Prostate gland (tissue), 2 donors: ENCODE results near the gene PRR5L. TPM values are rescaled to one million over a fixed set of nuclear protein-coding genes. Genes with fewer than 3 reads are reported as not detected.

ENCODE experiments used
- DNase-seq: peaks from one replicate; pipeline ENCODE4 v3.0.0-alpha.2; 2019; ENCODE audit warnings: low spot score
- H3K27ac ChIP-seq, 2 donors: fragments of 200-600 bp; sonication (generic); 2 replicates each; pipeline ENCODE4 v1.5.1; 2017 to 2019
- H3K27me3 ChIP-seq: fragments of 200-600 bp; sonication (generic); replicated peaks from 2 replicates; pipeline ENCODE4 v1.5.1; 2019; ENCODE audit not compliant: insufficient read depth
- H3K36me3 ChIP-seq, 2 donors: fragments of 200-600 bp; sonication (generic); 1 replicate in 1 of 2; 2 replicates in 1 of 2; pipeline versions ENCODE4 v1.5.1 to v1.8.1; 2017 to 2019
- H3K4me1 ChIP-seq: fragments of 200-600 bp; sonication (generic); replicated peaks from 2 replicates; pipeline ENCODE4 v1.5.1; 2019
- H3K4me3 ChIP-seq, 2 donors: fragments of 200-600 bp; sonication (generic); 2 replicates each; pipeline ENCODE4 v1.5.1; 2017 to 2019
- H3K9me3 ChIP-seq: fragments of 200-600 bp; sonication (generic); 2 replicates; pipeline ENCODE4 v1.5.1; 2017
- POLR2A ChIP-seq: fragments of 450-650 bp; IDR thresholded peaks from one replicate; pipeline ENCODE4 v1.6.1; 2016; ENCODE audit warnings: antibody characterized with exemption, mild to moderate bottlenecking
- POLR2AphosphoS5 ChIP-seq: sonication (generic); formaldehyde crosslinking; IDR thresholded peaks from one replicate; pipeline ENCODE4 v1.6.1; 2017; ENCODE audit warnings: antibody characterized with exemption
- WGBS: methylation state at CpG from one replicate; pipeline ENCODE4 v1.1.5; 2018; 5-methylcytosine and 5-hydroxymethylcytosine counted together
- intact Hi-C: fragments of 100-400 bp; cut with DNase I; formaldehyde crosslinking; loops from one replicate; pipeline ENCODE4 v1.14.2; 2022
- total RNA-seq, 2 donors: library from RNA; depleted of rRNA; stranded (reverse); fragments of >200 nt; gene quantifications; one replicate each; pipeline ENCODE4 v1.1.0, GENCODE V29; 2016
- TF ChIP-seq, protein P1 (sequence below), 4 experiments: fragments of 200-600 bp in 2 of 4; fragments of 450-650 bp in 2 of 4; sonication (generic) in 2 of 4; IDR thresholded peaks; 1 replicate in 3 of 4; 2 replicates in 1 of 4; pipeline ENCODE4 v1.5.1; 2016 to 2019; ENCODE audit warnings: antibody characterized with exemption in 4 of 4, mild to moderate bottlenecking in 2 of 4, moderate library complexity in 2 of 4

Gene PRR5L
- total RNA-seq, 2 donors from 2014 or later, result 4.0 to 10.1 TPM

DNA sequence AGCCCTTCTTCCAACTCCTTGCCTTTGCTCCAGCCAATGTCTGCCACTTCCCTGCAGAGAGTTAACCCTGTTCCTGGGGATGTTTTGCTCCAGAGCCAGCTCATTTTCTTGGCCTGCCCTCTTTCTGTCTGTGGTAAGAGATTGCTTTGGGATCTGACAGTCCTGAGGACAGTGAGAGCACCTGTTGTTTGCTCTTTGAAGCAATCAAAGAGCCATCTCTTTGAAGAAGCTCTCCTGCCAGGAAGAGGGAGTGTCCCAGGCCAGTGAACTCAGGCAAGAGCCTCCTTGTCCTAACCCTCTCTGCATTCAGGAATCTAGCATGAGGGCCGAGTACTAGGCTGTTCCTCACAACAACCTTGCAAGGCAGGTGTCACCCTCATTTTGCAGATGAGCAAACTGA lies 171.8 kb downstream of the PRR5L start:
- peak; percentile 18 for DNase-seq
- intact Hi-C loops, result no loop called here
- no peak overlapping the region for H3K4me3 ChIP-seq
- 57% methylated on average over 1 of the region's 1 CpG for WGBS
- H3K27me3 ChIP-seq, result peaks cover 2% of the 10 kb centered on the region
- H3K4me1 ChIP-seq, result no peaks in the 10 kb centered on the region
- no peak overlapping the region for H3K27ac ChIP-seq
- no peaks in the 10 kb centered on the region for H3K36me3 ChIP-seq
- TF ChIP-seq POLR2AphosphoS5 (peak; percentile 44), POLR2A (no peak)
- no peaks in the 10 kb centered on the region for H3K9me3 ChIP-seq

DNA sequence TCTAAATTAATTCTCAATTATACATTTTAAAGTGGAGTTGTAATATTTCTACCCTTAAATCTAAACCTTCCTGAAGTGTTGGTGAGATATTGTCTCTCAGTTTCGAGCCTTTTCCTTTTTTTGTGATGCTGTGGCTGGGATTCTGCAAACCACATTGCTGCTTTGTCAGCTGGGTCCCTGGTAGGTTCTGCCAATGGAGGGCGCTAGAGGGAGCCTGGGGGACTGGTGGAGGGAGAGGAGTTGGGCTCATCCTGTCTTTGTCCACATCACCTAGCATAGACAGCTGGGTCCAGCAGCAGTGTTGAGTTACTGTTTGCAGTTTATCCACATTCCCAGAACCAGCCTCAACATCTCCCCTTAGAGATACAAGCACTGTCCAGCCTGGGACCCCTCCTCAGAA lies 173.0 kb downstream of the PRR5L start:
- H3K36me3 ChIP-seq, result no peaks in the 10 kb centered on the region
- 61% methylated on average over 2 of the region's 2 CpGs for WGBS
- intact Hi-C loops, result no loop called here
- no peaks in the 10 kb centered on the region for H3K9me3 ChIP-seq
- TF ChIP-seq POLR2A, result no peak
- TF ChIP-seq, protein P1, sequence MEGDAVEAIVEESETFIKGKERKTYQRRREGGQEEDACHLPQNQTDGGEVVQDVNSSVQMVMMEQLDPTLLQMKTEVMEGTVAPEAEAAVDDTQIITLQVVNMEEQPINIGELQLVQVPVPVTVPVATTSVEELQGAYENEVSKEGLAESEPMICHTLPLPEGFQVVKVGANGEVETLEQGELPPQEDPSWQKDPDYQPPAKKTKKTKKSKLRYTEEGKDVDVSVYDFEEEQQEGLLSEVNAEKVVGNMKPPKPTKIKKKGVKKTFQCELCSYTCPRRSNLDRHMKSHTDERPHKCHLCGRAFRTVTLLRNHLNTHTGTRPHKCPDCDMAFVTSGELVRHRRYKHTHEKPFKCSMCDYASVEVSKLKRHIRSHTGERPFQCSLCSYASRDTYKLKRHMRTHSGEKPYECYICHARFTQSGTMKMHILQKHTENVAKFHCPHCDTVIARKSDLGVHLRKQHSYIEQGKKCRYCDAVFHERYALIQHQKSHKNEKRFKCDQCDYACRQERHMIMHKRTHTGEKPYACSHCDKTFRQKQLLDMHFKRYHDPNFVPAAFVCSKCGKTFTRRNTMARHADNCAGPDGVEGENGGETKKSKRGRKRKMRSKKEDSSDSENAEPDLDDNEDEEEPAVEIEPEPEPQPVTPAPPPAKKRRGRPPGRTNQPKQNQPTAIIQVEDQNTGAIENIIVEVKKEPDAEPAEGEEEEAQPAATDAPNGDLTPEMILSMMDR (IDR thresholded peaks at IDR 0.05), result no peak
- TF ChIP-seq POLR2AphosphoS5, result no peak
- no peak for DNase-seq
- no peaks in the 10 kb centered on the region for H3K4me1 ChIP-seq
- no peaks in the 10 kb centered on the region for H3K27me3 ChIP-seq
- no peak overlapping the region for H3K27ac ChIP-seq
- H3K4me3 ChIP-seq, result no peak overlapping the region

DNA sequence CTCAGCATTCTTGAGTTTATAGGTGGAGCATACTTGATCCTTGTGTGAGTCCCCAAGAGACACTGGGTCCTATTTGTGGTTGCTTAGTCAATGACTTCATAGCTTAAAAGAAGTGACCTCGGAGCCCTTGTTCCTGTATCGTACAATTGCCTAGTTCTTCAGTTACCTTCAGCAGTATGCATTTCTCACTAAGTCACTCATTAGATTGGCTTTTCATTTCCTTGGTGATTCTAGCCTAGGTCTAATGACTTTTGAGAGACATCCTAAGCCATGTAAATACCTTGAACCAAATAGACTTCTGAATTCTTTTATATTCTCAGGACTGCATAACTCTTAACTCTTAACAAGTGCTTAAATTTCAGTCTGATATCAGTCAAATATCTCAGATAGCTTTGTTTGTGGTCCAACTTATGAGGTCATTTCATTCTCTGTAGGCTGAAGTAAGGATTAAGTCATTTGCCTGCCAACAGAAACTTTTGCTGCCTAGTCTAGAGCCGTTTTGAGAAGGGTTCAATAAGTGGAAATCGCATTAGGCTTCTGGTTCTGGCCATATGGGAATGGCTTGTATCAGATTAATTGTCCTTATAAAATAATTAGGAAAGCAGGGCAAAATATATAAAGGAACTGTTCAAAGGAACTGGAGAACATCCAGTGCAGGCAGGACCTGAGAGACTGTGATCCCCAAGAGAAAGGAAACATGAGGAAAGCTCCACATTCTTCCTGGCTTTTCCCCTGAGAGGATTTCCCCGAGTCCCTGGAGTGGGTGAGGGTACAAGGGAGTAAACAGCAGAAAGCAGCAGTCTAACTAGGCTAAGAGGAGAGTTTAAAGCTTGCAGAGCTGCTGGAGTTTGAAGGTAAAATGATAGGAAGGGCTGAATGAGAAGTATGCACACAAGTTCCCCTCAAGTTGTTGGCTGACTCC lies 174.1 kb downstream of the PRR5L start:
- 56% methylated on average over 5 of the region's 5 CpGs for WGBS
- intact Hi-C loops, result loop anchor here (5.0 kb wide), 1 partner anchor 163 kb away; no protein-coding TSS in a partner anchor

DNA sequence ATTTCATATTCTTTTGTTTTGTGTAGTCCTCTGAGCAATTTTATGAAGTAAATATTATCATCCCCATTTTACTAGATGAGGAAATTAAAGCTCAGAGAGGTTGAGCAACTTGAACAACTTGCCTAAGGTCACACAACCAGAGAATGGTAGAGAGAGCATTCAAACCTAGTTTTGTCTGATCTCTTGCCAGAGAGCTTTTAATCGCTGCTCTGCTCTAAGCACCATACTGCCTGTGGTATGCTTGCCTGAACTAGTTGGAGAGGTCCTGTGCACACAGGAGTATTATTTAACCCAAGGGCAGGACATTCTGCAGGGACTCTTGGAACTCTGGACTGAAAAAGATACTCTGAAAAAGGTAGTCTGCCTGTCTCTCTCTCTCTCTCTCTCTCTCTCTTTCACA lies 175.5 kb downstream of the PRR5L start:
- no peaks in the 10 kb centered on the region for H3K36me3 ChIP-seq
- H3K4me1 ChIP-seq, result no peaks in the 10 kb centered on the region
- H3K27ac ChIP-seq, result no peak overlapping the region
- 45% methylated on average over 1 of the region's 1 CpG for WGBS
- TF ChIP-seq POLR2A (no peak), POLR2AphosphoS5 (no peak)
- TF ChIP-seq, protein P1 (IDR thresholded peaks at IDR 0.05), result no peak
- DNase-seq, result no peak
- intact Hi-C loops, result loop anchor here (5.0 kb wide), 1 partner anchor 164 kb away; no protein-coding TSS in a partner anchor
- no peak overlapping the region for H3K4me3 ChIP-seq
- no peaks in the 10 kb centered on the region for H3K9me3 ChIP-seq
- no peaks in the 10 kb centered on the region for H3K27me3 ChIP-seq

More for the DNA sequence above, 174.1 kb downstream of the PRR5L start:
- no peak overlapping the region for H3K4me3 ChIP-seq
- TF ChIP-seq, protein P1 (IDR thresholded peaks at IDR 0.05), result no peak
- no peak for TF ChIP-seq POLR2A
- TF ChIP-seq POLR2AphosphoS5, result no peak
- H3K27me3 ChIP-seq, result no peaks in the 10 kb centered on the region
- no peak for DNase-seq
- no peak overlapping the region for H3K27ac ChIP-seq
- no peaks in the 10 kb centered on the region for H3K36me3 ChIP-seq
- H3K4me1 ChIP-seq, result no peaks in the 10 kb centered on the region
- no peaks in the 10 kb centered on the region for H3K9me3 ChIP-seq

DNA sequence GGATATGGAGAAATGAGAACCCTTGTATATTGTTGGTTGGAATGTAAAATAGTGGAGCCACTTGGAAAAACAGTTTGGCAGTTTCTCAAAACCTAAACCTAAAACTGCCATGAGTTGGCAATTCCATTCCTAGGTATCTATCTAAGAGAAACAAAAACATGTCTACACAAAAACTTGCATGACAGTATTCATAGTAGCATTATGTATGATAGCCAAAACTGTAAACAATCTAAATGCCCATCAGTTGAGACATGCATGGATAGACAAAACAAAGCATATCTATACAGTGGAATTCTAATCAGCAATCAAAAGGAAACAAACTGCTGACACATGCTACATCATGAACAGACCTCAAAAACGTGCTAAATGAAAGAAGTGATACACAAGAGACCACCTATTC lies 179.1 kb downstream of the PRR5L start:
- Histone ChIP-seq H3K27ac (no peak overlapping the region), H3K27me3 (no peaks in the 10 kb centered on the region), H3K4me1 (no peaks in the 10 kb centered on the region), H3K36me3 (no peaks in the 10 kb centered on the region), H3K4me3 (no peak overlapping the region), H3K9me3 (no peaks in the 10 kb centered on the region)
- TF ChIP-seq POLR2AphosphoS5 (no peak), POLR2A (no peak)
- TF ChIP-seq, protein P1 (IDR thresholded peaks at IDR 0.05), result no peak
- 68% methylated on average over 1 of the region's 1 CpG for WGBS
- no peak for DNase-seq
- intact Hi-C loops, result no loop called here
